NCI-H2196 treated with DMSO at 0.1 percent for 48 hours (cell line): Measurements from ENCODE around the gene BZW2.

ENCODE experiments used
- DNase-seq: peaks from one replicate; lab custom pipeline; 2025; ENCODE audit not compliant: unreplicated experiment; lab: John Stamatoyannopoulos, UW

BZW2 gene

GRCh38 chr7:16645593-16646471, at the start of gene BZW2, which contains the start of gene ANKMY2:
Gene BZW2, plus strand, starts transcription at chr7:16646181. Its CDS starts 19,263 bp downstream, at chr7:16665444.
Gene ANKMY2, minus strand, starts transcription at chr7:16645754. Its CDS starts 181 bp downstream, at chr7:16645573.
- DNase-seq: peak; percentile 85

DNA sequence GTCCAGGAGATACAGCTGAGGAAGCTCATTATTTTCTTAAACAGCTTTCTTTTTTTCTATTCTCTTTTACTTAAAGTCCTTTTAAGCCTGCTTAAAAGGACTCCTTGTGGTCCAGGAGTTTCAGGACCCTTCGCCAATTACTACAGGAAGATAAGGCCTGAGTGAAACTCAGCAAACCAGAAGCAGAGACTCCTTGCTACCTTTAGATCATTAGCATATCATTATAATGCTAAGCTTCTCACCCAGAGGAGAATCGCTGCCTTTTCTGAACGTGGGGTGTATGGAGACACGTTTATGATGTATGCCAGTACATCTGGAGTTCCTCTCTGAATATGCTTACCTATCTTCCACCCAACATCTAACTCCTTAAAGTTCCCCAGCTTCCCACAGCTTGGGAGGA, 48.0 kb upstream of the BZW2 start:
- no peak for DNase-seq

GRCh38 chr7:16599860-16600259, 46.1 kb upstream of the BZW2 start:
- DNase-seq: no peak

DNA sequence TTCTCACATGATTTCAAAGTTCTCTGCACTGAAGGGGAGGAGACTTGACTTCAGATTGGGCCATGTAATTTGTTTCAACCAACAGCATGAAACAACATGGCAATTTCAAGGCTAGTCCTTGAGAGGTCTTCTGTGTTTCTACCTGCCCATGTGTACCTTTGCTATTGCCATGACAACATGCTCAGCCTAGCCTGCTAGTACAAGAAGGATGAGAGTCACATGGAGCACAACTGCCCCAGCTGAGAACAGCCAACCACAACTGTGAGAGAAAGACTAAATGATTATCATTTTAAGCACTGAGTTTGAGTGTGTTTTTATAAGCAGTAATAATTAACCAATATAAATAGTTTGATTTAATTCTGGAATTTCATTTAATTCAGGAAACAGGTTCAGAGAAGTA, 42.3 kb upstream of the BZW2 start:
- DNase-seq: no peak

GRCh38 chr7:16604054-16604453, 41.9 kb upstream of the BZW2 start:
- no peak for DNase-seq

DNA sequence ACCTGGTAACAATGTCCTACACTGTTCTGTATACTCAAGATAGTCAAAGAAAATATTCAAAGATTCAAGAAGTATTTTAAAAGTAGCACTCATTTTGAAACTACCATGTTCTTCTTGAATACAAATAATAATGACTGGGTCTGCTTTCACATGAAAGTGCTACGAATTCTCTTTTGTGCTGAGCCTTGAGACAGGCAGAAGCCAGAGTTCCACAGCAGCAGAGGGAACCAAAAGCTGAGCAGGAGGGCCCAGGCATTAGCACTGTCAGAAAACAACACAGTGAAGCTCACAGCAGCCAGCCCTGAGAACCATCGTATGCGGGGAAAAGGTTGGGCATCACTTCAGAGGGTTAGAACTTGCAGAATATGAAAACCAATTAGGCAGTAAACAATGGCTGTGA, 39.3 kb upstream of the BZW2 start:
- no peak for DNase-seq

DNA sequence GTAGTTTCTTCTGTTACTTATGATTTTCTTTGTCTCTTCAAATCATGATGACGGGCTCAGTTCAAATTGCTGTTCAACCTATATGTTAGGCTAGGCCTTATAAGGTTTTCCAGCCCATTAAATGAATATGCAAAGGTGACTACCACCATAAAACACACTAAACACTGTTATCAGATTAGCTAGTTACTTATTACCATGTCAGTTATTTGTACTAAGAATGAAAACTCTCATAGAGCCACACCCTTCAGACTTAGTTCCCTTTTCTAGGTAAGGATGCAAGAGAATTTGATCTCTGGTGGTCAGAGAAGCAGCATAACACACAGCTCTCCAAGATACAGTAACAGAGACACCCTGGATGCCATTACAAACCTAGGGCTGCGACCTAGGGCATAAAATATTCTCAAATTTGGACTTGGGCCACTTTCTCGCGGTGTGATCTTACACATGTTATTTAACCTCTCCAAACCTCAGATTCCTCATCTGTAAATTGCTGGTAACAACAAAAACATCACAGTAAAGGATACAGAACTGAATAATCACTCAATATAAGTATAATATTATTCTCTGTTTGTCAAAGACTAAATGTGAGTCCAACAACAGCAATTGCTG, 36.0 kb upstream of the BZW2 start:
- DNase-seq: no peak

DNA sequence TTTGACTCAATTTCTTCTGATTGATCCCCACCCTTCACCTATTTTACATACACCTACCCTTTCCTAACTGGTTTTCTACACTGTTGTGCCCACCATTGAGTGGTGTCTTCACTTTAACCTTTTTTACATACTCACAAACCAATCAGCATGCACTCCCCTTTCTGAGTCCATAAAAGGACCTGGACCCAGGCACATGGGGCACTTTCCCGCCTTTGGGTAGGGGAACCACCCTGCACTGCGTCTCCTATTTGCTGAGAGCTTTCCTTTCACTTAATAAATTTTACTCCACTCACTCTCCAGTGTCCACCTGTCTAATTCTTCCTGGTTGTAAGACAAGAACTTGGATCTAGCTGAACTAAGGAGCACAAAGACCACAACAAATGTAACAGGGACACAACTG, 34.3 kb upstream of the BZW2 start:
- no peak for DNase-seq

DNA sequence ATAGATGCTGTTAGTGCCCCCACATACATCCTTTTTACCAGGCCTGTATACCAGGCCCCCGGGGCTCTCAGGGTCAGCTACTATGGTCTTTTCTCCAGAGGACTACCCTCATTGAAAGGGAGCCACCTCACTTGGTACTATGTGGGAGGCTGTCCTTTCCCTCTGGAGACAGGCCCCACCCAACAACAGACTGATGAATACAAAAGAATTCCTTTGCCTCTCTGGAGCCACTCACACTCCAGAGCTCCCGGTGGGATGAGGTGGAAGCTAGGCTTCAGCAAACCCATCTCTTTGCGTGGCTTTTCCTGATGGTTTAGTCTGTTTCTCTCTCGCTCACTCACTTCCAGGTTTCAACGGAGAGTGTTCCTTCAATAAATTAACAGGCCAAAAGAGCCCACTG, 30.8 kb upstream of the BZW2 start:
- no peak for DNase-seq

GRCh38 chr7:16616122-16616521, 29.9 kb upstream of the BZW2 start:
- DNase-seq: no peak

- no peak for DNase-seq
Measured at GRCh38 chr7:16616542-16616941, 29.4 kb upstream of the BZW2 start.

- DNase-seq: no peak
Measured at GRCh38 chr7:16619979-16620408, 26.0 kb upstream of the BZW2 start.

DNA sequence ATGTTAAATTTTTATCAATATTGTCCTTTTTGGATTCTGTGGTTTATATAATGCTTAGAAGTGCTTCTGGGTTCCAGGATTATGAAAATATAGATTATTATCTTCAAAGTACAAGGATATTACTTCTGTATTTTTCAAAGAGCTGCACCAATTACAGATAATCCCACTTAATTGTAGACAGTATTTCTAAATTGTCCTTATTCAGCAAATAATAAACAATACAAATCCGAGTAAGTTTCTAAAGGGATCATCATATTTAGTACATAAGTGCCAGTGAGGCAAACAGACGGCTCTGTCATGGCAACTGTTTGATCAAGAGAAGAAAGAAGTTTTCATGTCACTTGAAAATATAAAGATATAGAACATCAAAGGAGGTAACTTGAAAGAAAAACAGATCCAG, 19.6 kb upstream of the BZW2 start:
- DNase-seq: no peak

DNA sequence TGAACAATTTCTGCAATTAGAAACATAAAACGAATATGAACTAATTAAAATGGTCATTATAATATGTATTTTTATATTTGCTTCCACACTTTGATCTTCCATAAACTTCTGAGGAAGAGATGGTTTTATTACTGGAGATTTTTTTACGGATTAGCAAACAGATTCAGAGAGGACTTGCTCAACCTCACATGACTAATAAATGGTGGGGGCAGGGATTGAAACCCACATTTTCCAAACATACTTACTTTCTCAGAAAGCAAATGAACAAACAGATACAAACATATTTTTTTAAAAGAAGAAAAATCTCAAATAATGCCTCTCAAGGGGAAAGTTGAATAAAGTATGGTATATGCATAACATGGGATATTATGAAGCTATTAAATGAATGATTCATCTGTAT, 18.7 kb upstream of the BZW2 start:
- no peak for DNase-seq

DNA sequence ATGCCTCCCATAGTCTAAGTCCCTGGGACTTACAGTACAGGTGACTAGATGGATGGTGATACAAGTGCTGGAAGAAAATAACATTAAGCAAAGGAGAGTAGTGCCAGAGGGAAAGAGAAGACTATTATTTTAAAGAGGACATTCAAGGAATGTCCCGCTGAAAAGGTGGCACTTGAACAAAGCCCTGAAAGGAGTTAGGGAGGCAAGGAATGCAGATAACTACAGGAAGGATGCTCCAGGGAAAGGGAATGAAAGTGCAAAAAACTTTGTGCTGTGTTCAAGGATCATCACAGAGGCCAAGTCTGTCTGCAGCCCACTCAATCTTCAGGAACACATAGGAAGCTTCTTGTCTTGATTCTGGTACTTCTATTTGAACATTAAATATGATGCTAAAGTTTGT, 15.3 kb upstream of the BZW2 start:
- no peak for DNase-seq

- DNase-seq: no peak
Measured at GRCh38 chr7:16634271-16634738, 11.7 kb upstream of the BZW2 start.

DNA sequence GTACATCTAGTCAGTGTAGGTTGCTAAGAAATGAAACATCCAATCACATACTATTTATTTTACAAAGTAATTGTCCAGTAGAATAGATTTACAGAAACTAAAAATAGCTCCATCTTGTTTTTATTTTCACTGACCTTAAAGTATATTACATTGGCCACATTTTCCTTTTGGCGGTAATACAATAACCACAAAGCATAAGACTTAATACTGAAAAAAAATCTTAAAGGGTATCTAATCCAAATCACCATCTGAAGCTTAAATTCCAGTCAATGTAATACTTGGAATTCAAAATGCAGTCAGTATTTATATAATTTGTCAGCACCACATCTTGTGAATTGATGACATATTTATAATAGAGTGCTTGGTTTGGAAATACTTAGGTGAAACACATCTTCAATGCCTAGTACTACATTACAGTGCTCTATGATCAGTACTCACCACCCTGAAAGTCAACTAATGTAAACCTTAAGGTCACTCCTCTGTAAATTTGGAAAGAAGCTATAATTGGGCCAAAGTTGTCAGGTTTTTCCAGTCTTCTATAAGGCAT, 9.4 kb upstream of the BZW2 start:
- DNase-seq: no peak

DNA sequence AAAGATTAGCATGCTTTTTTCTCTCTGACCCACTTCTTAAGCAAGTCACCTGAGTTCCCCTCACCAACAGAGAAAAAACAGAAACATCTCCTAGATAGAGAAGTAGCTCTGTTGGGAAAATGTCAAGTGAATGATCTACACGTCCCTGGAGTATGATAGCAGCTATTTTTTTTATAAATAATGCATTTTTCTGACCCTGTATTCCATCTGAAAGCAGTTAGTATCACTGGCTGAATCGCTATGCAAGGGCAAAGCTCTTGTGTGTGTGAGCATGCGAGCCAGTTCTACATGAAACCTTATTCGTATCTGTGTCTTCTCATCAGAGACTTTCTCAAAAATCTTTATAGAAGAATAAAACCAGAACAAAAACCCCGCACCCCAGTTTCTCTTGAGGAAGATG, 8.6 kb upstream of the BZW2 start:
- DNase-seq: no peak

DNA sequence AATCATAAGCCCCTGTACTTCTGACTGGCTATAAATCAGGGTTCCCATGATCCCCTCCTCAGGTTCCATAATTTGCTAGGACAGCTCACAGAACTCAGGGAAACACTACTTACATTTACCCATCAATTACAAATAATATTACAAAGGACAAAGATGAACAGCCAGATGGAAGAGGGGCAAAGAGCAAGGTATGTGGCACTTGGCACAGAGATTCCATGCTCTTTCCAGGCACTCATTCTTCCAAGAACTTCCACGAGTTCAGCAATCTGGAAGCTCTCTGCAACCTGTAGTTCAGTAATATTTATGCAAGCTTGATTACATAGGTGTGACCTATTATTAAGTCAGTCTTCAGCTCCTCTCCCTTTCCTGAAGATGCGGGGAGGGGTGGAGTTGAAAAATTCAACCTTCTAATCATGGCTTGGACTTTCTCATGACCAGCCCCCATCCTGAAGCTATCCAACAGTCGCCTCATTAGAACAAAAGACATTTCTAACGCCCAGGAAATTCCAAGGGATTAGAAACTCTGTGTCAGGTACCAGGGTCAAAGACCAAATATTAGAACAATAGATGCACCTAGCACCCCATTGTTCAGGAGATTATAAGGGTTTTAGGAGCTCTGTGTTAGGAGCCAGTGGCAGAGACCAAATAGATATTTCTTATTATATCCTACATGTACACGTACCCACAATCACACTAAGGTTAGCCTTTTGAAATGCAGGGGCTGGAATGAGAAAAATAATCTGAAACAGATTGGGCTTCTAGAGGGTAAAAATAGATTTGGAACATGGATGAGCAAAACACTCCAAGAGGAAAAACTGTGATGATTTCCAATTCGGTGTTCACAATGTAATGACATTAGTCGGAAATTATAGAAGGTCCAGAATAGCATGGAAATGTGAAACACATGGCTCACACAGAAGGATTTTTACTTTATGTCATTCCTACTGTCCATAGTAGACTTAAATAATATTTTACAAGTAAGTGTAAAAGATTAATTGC, 7.4 kb upstream of the BZW2 start:
- no peak for DNase-seq

DNA sequence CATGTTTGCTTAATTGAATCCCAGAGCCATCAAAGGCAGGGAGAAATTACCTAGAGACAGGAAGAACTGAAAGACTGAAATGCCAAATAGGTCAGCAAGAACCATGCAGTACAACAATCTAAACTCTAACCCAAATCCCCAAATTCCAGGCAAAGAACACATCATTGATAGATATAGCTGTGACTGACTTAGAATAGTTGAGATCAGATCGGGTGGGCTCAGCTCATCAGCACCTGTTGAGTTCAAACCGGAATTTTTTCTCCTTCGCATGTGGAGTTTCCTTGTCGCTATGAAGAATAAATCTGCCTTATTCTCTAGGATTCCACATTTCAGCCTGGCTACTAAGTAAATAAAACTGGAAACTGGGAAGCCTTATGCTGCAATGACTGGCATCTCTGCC, 1.8 kb upstream of the BZW2 start:
- no peak for DNase-seq
